ENCODE data around the gene ITK. TPM values are rescaled to one million over a fixed set of nuclear protein-coding genes. Genes with fewer than 3 reads are reported as not detected.

The ITK gene
- 100 to 1,000 TPM; 286 to 466 (median 338) TPM for total RNA-seq
- 363 TPM for total RNA-seq (2013)
- 445 to 2,185 (median 625) reads per million in 29 experiments for total RNA-seq

DNA sequence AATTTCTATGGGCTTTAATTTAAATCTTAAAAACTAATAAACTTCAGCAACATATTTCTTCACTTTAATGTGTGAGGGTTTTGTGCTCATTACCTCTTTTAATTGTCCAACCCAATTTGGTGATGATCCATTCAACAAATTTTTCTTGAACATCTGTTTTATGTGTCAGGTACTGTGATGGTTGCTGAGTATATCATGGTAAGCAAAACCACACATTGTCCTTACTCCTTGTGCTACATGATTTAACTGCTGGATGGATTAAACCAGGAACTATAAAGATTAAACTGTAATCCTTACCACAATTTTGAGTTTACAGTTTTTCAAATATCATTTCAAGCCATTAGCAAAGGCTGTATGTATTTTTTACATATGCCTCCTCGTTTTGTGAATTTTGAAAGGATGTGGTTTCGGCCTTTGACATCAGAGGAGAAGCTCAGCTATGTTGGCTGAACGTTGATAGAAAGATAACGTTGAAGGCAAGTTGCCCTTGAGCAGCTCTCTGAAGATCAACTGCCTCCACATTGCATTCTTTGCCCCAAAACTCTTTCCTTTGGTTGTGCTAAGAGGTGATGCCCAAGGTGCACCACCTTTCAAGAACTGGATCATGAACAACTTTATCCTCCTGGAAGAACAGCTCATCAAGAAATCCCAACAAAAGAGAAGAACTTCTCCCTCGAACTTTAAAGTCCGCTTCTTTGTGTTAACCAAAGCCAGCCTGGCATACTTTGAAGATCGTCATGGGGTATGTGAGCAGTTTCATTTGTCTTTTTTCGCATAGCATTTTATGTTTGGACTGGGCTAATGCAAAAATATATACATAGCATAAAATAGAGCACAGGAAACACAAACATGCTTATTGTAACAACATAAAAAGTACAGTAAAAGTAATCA lies at the start of gene ITK:
Gene ITK (plus strand): TSS at position 467 of the 891 bp plus-strand sequence. CDS start 138 bp downstream, at position 605.
- peak within 1 kb of the TSS; percentile 99 to 100 for H3K27ac Mint-ChIP-seq
- peak within 1 kb of the TSS; percentile 81 to 100 (median 99) for H3K4me3 Mint-ChIP-seq
- CTCF ChIA-PET, result interaction anchor here in 1 of 2 donors (0.6 to 1.5 kb wide), 12 partner anchors 8 to 147 kb away, joined by 3 to 12 read pairs (median 4); partner anchors contain the start of gene CYFIP2
- DNase-seq (peak in 29 of 35 experiments; percentile 11 to 86 (median 51)), ATAC-seq (replicated peaks in 1 of 4) (peak; percentile 86 to 89 (median 86))
- peaks cover 0 to 4% (median 4%) of the 10 kb centered on the region in 3 donors for H3K9me3 Mint-ChIP-seq
- WGBS (ENCODE audit: insufficient coverage), result no CpG with 5 or more reads among the region's 8 CpGs
- POLR2A ChIA-PET, result interaction anchor here (0.6 to 3.0 kb wide), 21 partner anchors 8 to 72 kb away, joined by 3 to 10 read pairs (median 4); partner anchors contain the start of gene MED7 (in 1 of the 2)
- H3K9me3 ChIP-seq, result no peaks in the 10 kb centered on the region
- peak within 1 kb of the TSS; percentile 88 for H3K27ac ChIP-seq (ENCODE audit: low read length)
- peaks cover 30 to 37% of the 10 kb centered on the region in 2 experiments for H3K4me1 ChIP-seq (ENCODE audit: control insufficient read depth in 1 of 2, extremely low read depth in 1 of 2, insufficient read depth in 2 of 2, low read length in 2 of 2)
- H3K4me1 Mint-ChIP-seq, result peaks cover 48 to 56% (median 56%) of the 10 kb centered on the region in 3 donors
- peaks cover 39% of the 10 kb centered on the region for H3K36me3 Mint-ChIP-seq
- no peaks in the 10 kb centered on the region for H3K27me3 Mint-ChIP-seq
- H3K27me3 ChIP-seq (replicated peaks in 1 of 2; ENCODE audit: control insufficient read depth in 2 of 2, extremely low read depth in 1 of 2, insufficient read depth in 2 of 2, low read length in 1 of 2), result no peaks in the 10 kb centered on the region
- peak within 1 kb of the TSS; percentile 79 to 91 for H3K4me3 ChIP-seq (ENCODE audit: control insufficient read depth in 1 of 2, extremely low read depth in 1 of 2, low read length in 1 of 2)
- H3K36me3 ChIP-seq (ENCODE audit: control insufficient read depth in 2 of 2, extremely low read depth in 1 of 2, insufficient read depth in 1 of 2, low read length in 1 of 2), result peaks cover 0 to 16% of the 10 kb centered on the region in 2 donors

DNA sequence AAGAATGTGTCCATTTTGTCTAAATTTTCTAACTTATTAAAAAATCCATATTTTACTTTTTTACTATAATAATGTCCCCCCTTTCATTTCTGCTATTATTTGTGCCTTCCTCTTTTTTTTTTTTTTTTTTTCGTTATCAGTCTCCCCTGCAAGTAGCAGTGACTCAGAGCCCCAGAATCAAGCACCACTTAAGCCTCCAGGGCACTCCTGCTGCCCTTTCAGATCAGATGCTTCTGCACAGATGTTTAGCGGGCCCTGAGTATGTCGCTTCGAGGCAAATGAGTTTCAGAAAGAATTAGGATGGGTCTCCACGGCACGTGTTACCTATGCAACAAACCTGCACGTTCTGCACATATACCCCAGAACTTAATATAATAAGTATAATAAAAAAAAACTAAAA lies 49.7 kb upstream of the ITK start:
- no CpG with 5 or more reads among the region's 7 CpGs for WGBS (ENCODE audit: insufficient coverage)
- no peaks in the 10 kb centered on the region for H3K27me3 ChIP-seq (replicated peaks in 1 of 2; ENCODE audit: control insufficient read depth in 2 of 2, extremely low read depth in 1 of 2, insufficient read depth in 2 of 2, low read length in 1 of 2)
- Mint-ChIP-seq H3K4me1 (peaks cover 17 to 26% (median 25%) of the 10 kb centered on the region in 3 donors), H3K4me3 (no peak overlapping the region), H3K9me3 (no peaks in the 10 kb centered on the region), H3K27me3 (no peaks in the 10 kb centered on the region), H3K36me3 (no peaks in the 10 kb centered on the region), H3K27ac (no peak overlapping the region)
- H3K27ac ChIP-seq (ENCODE audit: low read length), result no peak overlapping the region
- no peak overlapping the region for H3K4me3 ChIP-seq (ENCODE audit: control insufficient read depth in 1 of 2, extremely low read depth in 1 of 2, low read length in 1 of 2)
- H3K36me3 ChIP-seq (ENCODE audit: control insufficient read depth in 2 of 2, extremely low read depth in 1 of 2, insufficient read depth in 1 of 2, low read length in 1 of 2), result peaks cover 0 to under 1% of the 10 kb centered on the region in 2 donors
- no peak for DNase-seq
- peaks cover 2 to 5% of the 10 kb centered on the region in 2 experiments for H3K4me1 ChIP-seq (ENCODE audit: control insufficient read depth in 1 of 2, extremely low read depth in 1 of 2, insufficient read depth in 2 of 2, low read length in 2 of 2)
- no peaks in the 10 kb centered on the region for H3K9me3 ChIP-seq
- ATAC-seq (replicated peaks in 1 of 4), result no peak
- CTCF ChIA-PET, result interaction anchor here (0.6 to 2.8 kb wide), 12 partner anchors 9 to 1995 kb away, joined by 3 to 23 read pairs (median 5); no protein-coding TSS in a partner anchor
- POLR2A ChIA-PET, result interaction anchor here in 1 of 2 donors (0.7 kb wide), 1 partner anchor 37 kb away, joined by 9 read pairs; no protein-coding TSS in a partner anchor

DNA sequence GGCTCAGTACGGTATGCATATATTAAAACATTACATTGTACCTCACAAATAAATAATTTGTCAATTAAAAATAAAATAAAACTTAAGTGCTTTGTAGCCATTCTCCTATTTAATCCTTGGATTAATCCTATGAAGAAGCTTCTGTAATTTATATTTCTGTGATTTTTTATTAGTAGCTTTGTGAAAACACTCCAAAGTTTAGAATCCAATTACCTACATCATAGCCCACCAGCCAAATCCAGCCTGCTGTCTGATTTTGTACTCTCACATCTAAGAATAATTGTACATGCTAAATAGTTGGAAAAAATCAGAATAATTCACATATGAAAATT lies 48.4 kb upstream of the ITK start:
- Histone ChIP-seq H3K27ac (ENCODE audit: low read length) (no peak overlapping the region), H3K4me3 (ENCODE audit: control insufficient read depth in 1 of 2, extremely low read depth in 1 of 2, low read length in 1 of 2) (no peak overlapping the region), H3K9me3 (no peaks in the 10 kb centered on the region), H3K36me3 (ENCODE audit: control insufficient read depth in 2 of 2, extremely low read depth in 1 of 2, insufficient read depth in 1 of 2, low read length in 1 of 2) (peaks cover 0 to 9% of the 10 kb centered on the region in 2 donors), H3K4me1 (ENCODE audit: control insufficient read depth in 1 of 2, extremely low read depth in 1 of 2, insufficient read depth in 2 of 2, low read length in 2 of 2) (peaks cover 2 to 5% of the 10 kb centered on the region in 2 experiments), H3K27me3 (replicated peaks in 1 of 2; ENCODE audit: control insufficient read depth in 2 of 2, extremely low read depth in 1 of 2, insufficient read depth in 2 of 2, low read length in 1 of 2) (no peaks in the 10 kb centered on the region)
- Mint-ChIP-seq H3K4me1 (peaks cover 21 to 30% (median 29%) of the 10 kb centered on the region in 3 donors), H3K27ac (no peak overlapping the region), H3K9me3 (no peaks in the 10 kb centered on the region), H3K36me3 (peaks cover under 1% of the 10 kb centered on the region), H3K4me3 (no peak overlapping the region), H3K27me3 (no peaks in the 10 kb centered on the region)
- CTCF ChIA-PET, result interaction anchor here (0.5 to 2.8 kb wide), 24 partner anchors 11 to 1993 kb away, joined by 3 to 23 read pairs (median 4); partner anchors contain the start of genes HAVCR2 (in 1 of the 2) and MED7 (in 1 of the 2)
- WGBS (ENCODE audit: insufficient coverage), result no CpG with 5 or more reads among the region's 1 CpG
- no peak for DNase-seq
- POLR2A ChIA-PET, result interaction anchor here in 1 of 2 donors (0.9 kb wide), 1 partner anchor 10 kb away, joined by 3 read pairs; the partner anchor contains the start of gene MED7
- ATAC-seq (replicated peaks in 1 of 4), result no peak

DNA sequence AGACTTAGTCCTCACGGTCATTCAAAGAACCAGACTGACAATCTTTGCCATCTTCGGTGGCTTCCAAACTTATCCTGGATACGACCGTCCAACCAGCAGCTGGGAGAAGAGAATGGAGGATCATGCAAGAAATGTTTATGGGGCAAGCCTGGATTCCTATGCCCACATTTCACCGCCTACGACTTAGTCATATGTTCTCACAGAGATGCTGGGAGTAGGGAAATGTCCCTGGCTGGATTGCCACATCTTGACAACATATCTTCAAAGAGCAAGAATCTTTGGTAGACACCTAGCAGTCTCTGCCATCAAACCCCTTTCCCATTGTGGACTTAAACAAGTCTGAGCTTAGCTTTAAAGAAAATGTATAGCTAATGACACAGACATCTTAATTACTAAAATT lies 42.9 kb upstream of the ITK start:
- Histone ChIP-seq H3K36me3 (ENCODE audit: control insufficient read depth in 2 of 2, extremely low read depth in 1 of 2, insufficient read depth in 1 of 2, low read length in 1 of 2) (peaks cover 3 to 26% of the 10 kb centered on the region in 2 donors), H3K4me1 (ENCODE audit: control insufficient read depth in 1 of 2, extremely low read depth in 1 of 2, insufficient read depth in 2 of 2, low read length in 2 of 2) (peaks cover 14 to 19% of the 10 kb centered on the region in 2 experiments), H3K9me3 (no peaks in the 10 kb centered on the region), H3K27ac (ENCODE audit: low read length) (no peak overlapping the region), H3K4me3 (ENCODE audit: control insufficient read depth in 1 of 2, extremely low read depth in 1 of 2, low read length in 1 of 2) (no peak overlapping the region), H3K27me3 (replicated peaks in 1 of 2; ENCODE audit: control insufficient read depth in 2 of 2, extremely low read depth in 1 of 2, insufficient read depth in 2 of 2, low read length in 1 of 2) (no peaks in the 10 kb centered on the region)
- no peak for DNase-seq
- Mint-ChIP-seq H3K4me1 (peaks cover 40 to 56% (median 55%) of the 10 kb centered on the region in 3 donors), H3K27ac (no peak overlapping the region), H3K36me3 (peaks cover 24% of the 10 kb centered on the region), H3K9me3 (no peaks in the 10 kb centered on the region), H3K27me3 (no peaks in the 10 kb centered on the region), H3K4me3 (no peak overlapping the region)
- no peak for ATAC-seq (replicated peaks in 1 of 4)
- CTCF ChIA-PET, result interaction anchor here (0.6 to 0.8 kb wide), 3 partner anchors 169 to 322 kb away, joined by 3 read pairs; no protein-coding TSS in a partner anchor
- POLR2A ChIA-PET, result interaction anchor here in 1 of 2 donors (0.7 kb wide), 1 partner anchor 48 kb away, joined by 5 read pairs; no protein-coding TSS in a partner anchor
- 100% methylated on average over 3 of the region's 6 CpGs for whole genome bisulfite sequencing (ENCODE audit: insufficient coverage)

DNA sequence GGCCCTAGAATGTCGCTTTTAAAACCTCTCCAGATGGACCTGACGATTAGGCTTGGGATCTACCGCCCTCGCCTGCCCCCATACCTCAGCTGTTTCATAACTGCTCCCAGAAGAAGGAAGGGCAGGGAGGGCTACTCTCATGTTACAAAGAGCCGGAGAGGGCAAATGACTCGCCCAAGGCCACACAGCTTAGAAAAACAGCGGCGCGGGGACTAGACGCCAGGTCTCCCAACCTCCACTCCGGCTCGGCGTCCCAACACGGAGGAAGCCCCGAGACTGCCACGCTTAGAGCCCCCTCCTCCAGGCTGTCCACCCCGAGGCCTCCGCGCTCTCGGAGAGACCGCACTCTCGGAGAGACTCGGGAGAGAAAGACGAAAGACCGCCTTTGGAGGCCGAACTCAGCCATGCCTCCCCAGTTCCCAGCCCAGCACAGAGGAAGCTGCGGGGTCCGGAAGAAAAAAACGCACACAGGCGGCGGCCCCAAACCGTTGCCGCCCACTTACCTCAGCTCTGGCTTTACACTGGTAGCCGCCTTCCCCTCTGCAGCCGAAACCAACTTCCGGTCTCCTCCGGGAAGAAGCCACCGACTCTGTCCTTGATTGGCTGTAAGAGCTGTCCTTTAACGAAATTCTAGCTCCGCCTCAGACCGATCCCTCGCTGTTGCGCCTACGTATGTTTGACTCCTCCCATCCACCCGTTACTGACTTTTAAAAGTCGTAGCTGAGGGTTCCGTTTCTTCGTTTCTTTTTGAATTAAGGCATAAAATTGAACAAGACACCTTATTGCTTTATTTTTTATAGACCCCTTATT lies 38.1 kb upstream of the ITK start, which contains the start of gene MED7:
Gene MED7 (minus strand): TSS at position 549 of the 810 bp plus-strand sequence. CDS start 3,434 bp downstream, outside the sequence.
- WGBS (ENCODE audit: insufficient coverage), result 0% methylated on average over 37 of the region's 48 CpGs
- ATAC-seq (replicated peaks in 1 of 4), result peak; percentile 96 to 98 (median 96)
- Mint-ChIP-seq H3K27me3 (no peaks in the 10 kb centered on the region), H3K4me3 (peak within 1 kb of the TSS; percentile 84 to 97 (median 95)), H3K4me1 (peaks cover 32 to 54% (median 50%) of the 10 kb centered on the region in 3 donors), H3K27ac (peak within 1 kb of the TSS; percentile 99), H3K36me3 (peaks cover 21% of the 10 kb centered on the region), H3K9me3 (no peaks in the 10 kb centered on the region)
- peak; percentile 68 to 99 (median 93) for DNase-seq
- ChIA-PET POLR2A (interaction anchor here (0.5 to 2.2 kb wide), 26 partner anchors 8 to 717 kb away, joined by 3 to 11 read pairs (median 4); partner anchors contain the start of gene ITK (in 1 of the 2)), CTCF (interaction anchor here (0.5 to 2.3 kb wide), 24 partner anchors 10 to 1199 kb away, joined by 3 to 23 read pairs (median 4); partner anchors contain the start of gene LSM11 (in 1 of the 2))
- peaks cover 15 to 30% of the 10 kb centered on the region in 2 experiments for H3K4me1 ChIP-seq (ENCODE audit: control insufficient read depth in 1 of 2, extremely low read depth in 1 of 2, insufficient read depth in 2 of 2, low read length in 2 of 2)
- H3K36me3 ChIP-seq (ENCODE audit: control insufficient read depth in 2 of 2, extremely low read depth in 1 of 2, insufficient read depth in 1 of 2, low read length in 1 of 2), result peaks cover 3 to 14% of the 10 kb centered on the region in 2 donors
- H3K27me3 ChIP-seq (replicated peaks in 1 of 2; ENCODE audit: control insufficient read depth in 2 of 2, extremely low read depth in 1 of 2, insufficient read depth in 2 of 2, low read length in 1 of 2), result no peaks in the 10 kb centered on the region
- no peaks in the 10 kb centered on the region for H3K9me3 ChIP-seq
- peak within 1 kb of the TSS; percentile 93 to 98 for H3K4me3 ChIP-seq (ENCODE audit: control insufficient read depth in 1 of 2, extremely low read depth in 1 of 2, low read length in 1 of 2)
- H3K27ac ChIP-seq (ENCODE audit: low read length), result peak within 1 kb of the TSS; percentile 92
